GM12878 (cell line): ENCODE results near the gene C17orf113. TPM values are rescaled to one million over a fixed set of nuclear protein-coding genes. Genes with fewer than 3 reads are reported as not detected.

Experiments used
- BHLHE40 ChIP-seq, 2 experiments: fragments of 450-650 bp in 1 of 2; IDR thresholded peaks; 2 replicates each; pipeline ENCODE4 v1.6.1; 2011 to 2017; ENCODE audit warnings: low read depth in 2 of 2, borderline replicate concordance in 1 of 2, improper control_type of control experiment in 1 of 2, low read length in 1 of 2, mild to moderate bottlenecking in 1 of 2
- FOXK2 ChIP-seq: fragments of 450-650 bp; IDR thresholded peaks from 2 replicates; pipeline ENCODE4 v1.6.1; 2017; ENCODE audit warnings: mild to moderate bottlenecking, moderate library complexity
- MLLT1 ChIP-seq: fragments of 450-650 bp; IDR thresholded peaks from 2 replicates; pipeline ENCODE4 v1.6.1; 2016; ENCODE audit warnings: mild to moderate bottlenecking
- POLR2AphosphoS2 ChIP-seq: IDR thresholded peaks from 2 replicates; pipeline ENCODE4 v1.6.1; 2011; ENCODE audit warnings: low read depth, mild to moderate bottlenecking, low read length, improper control_type of control experiment, moderate library complexity
- SPI1 ChIP-seq: IDR thresholded peaks from 2 replicates; pipeline ENCODE4 v1.6.1; 2011; ENCODE audit warnings: low read depth, mild to moderate bottlenecking, low read length, moderate library complexity, borderline replicate concordance; ENCODE audit not compliant: insufficient read depth
- ZBED1 ChIP-seq: IDR thresholded peaks from 2 replicates; pipeline ENCODE4 v1.6.1; 2016; ENCODE audit warnings: borderline replicate concordance
- polyA plus RNA-seq, 11 experiments: library from polyadenylated mRNA; depleted of rRNA in 4 of 11; unstranded in 6 of 11; stranded (reverse) in 5 of 11; fragments of >200 nt; fragmentation: Nextera tagmentation in 4 of 11; fragmentation: Illumina TruSeq in 1 of 11; extraction: Ambion mirVana in 4 of 11; extraction: Trizol in 1 of 11; gene quantifications; 1 replicate in 1 of 11; 2 replicates in 10 of 11; pipeline versions ENCODE4 v1.2.1 to v1.2.3, GENCODE V29; 2011 to 2016; ENCODE audit warnings: inconsistent platforms in 2 of 11, missing spikeins in 2 of 11, low read depth in 1 of 11
- total RNA-seq, 4 experiments: library from RNA; depleted of rRNA in 3 of 4; stranded (reverse); fragments of >200 nt in 3 of 4; fragmentation: Illumina TruSeq in 1 of 4; extraction: Trizol in 1 of 4; gene quantifications; 2 replicates each; pipeline versions ENCODE4 v1.2.1 to v1.2.3, GENCODE V29; 2013 to 2021
- TF ChIP-seq, protein P1 (sequence below): fragments of 450-650 bp; IDR thresholded peaks from 2 replicates; pipeline ENCODE4 v1.6.1; 2017; ENCODE audit warnings: mild to moderate bottlenecking, low read depth, inconsistent platforms; ENCODE audit not compliant: poor library complexity, severe bottlenecking

C17orf113 gene
- total and polyA plus RNA-seq, 10 of the 15 experiments (the other 5 are each of a cell fraction or from before 2014, with no cell fraction given): 0.03 to 0.17 (median 0.08) TPM; not detected in 3

DNA sequence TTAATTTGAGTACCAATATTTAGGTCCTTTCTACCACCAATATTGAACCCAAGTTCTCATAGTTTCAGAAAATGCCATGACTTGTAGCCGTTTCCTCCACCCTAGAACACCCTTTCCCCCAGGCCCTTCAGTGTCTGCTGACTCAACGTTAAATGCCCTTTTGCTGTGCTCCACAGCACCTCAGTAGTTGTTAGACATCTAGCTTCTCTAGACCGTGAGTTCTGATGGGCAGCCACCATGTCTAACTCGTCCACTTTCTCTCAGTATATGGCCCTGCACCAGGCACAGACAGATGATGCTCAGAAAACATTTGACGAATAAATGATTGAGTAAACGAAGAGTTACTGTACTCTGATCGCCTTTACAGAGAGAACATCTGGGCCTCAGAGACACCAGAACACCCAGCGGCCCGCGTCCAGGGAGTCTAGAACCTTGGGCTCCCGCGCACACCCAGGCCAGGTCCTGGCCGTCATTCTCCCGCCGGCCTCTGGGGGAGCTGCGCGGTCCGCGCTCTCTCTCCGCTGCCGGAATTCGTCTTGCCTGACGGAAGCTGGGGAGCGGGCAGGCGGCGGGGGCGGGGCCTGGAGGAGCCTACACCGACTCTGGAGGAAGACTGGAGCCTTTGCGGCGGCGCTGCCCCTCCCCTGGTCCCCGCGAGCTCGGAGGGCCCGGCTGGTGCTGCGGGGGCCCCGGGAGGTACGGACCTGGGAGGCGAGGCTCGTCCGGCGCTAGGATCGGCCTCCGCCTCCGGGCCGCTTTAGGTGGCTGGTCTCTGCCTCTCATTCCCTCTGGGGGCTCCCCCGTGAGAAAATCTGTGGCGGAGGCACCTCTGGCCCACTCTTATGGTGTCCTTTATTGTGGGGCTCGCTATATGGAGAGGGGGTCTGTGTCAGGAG is 30.6 kb downstream of the C17orf113 start, which contains the start of gene NKIRAS2 (continued):
- TF ChIP-seq BHLHE40 (IDR thresholded peaks at IDR 0.05; ENCODE audit: borderline replicate concordance in 1 of 2, low read depth in 2 of 2, low read length in 1 of 2) (peak; percentile 61 to 70; a peak in 2 of 4 replicates), SPI1 (no peak), ZBED1 (no peak), FOXK2 (no peak), MLLT1 (no peak), POLR2AphosphoS2 (0 out of 2 replicates have a peak, but pooled peaks have one; percentile 73)
- TF ChIP-seq, protein P1, sequence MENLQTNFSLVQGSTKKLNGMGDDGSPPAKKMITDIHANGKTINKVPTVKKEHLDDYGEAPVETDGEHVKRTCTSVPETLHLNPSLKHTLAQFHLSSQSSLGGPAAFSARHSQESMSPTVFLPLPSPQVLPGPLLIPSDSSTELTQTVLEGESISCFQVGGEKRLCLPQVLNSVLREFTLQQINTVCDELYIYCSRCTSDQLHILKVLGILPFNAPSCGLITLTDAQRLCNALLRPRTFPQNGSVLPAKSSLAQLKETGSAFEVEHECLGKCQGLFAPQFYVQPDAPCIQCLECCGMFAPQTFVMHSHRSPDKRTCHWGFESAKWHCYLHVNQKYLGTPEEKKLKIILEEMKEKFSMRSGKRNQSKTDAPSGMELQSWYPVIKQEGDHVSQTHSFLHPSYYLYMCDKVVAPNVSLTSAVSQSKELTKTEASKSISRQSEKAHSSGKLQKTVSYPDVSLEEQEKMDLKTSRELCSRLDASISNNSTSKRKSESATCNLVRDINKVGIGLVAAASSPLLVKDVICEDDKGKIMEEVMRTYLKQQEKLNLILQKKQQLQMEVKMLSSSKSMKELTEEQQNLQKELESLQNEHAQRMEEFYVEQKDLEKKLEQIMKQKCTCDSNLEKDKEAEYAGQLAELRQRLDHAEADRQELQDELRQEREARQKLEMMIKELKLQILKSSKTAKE: no peak
